Activated CD4-positive, CD25-positive, alpha-beta regulatory T cell treated with anti-CD3 and anti-CD28 coated beads, Interleukin-2, amount 50 U/mL, for 16 hours (primary cell): ENCODE data around the gene CD28.
"Not testable (repeated sequence)": the region's sequence is repeated elsewhere in the genome, so short reads cannot be mapped to it uniquely, and the experiment has no call there.

Source experiments
- DNase-seq: peaks from one replicate; pipeline ENCODE4 v3.0.0-alpha.2; 2020; ENCODE audit warnings: low read depth, low spot score

Gene CD28

GRCh38 chr2:203783496-203784203, 77.2 kb downstream of the CD28 start:
- no peak for DNase-seq

GRCh38 chr2:203784710-203785270, 78.4 kb downstream of the CD28 start:
- not testable (repeated sequence) for DNase-seq

GRCh38 chr2:203785391-203786110, 79.1 kb downstream of the CD28 start:
- not testable (repeated sequence) for DNase-seq

GRCh38 chr2:203786549-203787351, 80.3 kb downstream of the CD28 start:
- DNase-seq, result no peak

- DNase-seq, result no peak
Measured at GRCh38 chr2:203787979-203788378, 81.5 kb downstream of the CD28 start.
